ENCODE measurements around the gene MSH5. TPM values are rescaled to one million over a fixed set of nuclear protein-coding genes. Genes with fewer than 3 reads are reported as not detected.
A peak's percentile ranks its signal among the peaks of the same experiment; 100 is the strongest.
"Not testable (repeated sequence)": the region's sequence is repeated elsewhere in the genome, so short reads cannot be mapped to it uniquely, and the experiment has no call there.

MSH5 gene
- total and polyA plus RNA-seq, 7 donors: 1.4 to 3.0 (median 1.8) TPM

DNA sequence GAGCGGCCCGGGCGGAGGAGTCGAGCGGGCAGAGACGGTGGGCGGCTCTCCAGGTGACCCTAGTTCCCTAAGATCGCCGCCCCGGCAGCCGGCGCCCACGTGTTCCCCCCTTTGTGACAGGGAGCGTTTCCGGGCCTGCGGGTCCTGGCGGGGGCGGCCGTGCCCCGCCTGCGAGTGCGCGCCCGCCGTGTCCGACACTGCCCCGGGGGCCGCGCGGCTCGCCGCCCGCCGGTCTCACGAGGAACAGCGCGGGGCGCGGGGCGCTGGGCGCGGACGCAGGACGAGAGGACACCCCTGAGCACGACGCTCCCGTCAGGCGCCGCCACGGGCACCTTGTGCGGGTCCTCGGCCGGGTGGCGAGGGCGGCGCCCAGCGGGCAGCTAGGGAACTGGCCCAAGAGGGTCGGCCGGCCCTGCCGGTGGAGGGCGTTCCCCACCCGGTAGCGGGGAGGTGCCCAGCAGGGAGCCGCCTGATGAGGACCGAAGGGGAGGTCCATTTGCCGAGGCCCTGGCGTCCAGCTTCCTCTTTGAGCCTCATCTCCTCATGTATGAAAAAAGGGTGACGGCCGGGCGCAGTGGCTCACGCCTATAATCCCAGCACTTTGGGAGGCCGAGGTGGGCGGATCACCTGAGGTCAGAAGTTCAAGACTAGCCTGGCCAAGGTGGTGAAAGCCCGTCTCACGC, 56.0 kb downstream of the MSH5 start, which contains the start of gene VARS1:
VARS1 (minus strand) TSS at position 137 of the 683 bp plus-strand sequence. CDS start 535 bp downstream, outside the sequence.
- Histone ChIP-seq H3K36me3 (ENCODE audit: insufficient read depth in 1 of 2, low read depth in 1 of 2) (peaks cover 0 to 37% of the 10 kb centered on the region in 2 donors), H3K27me3 (ENCODE audit: insufficient read depth in 3 of 3, low read length in 2 of 3) (no peaks in the 10 kb centered on the region), H3K4me1 (peaks cover 24% of the 10 kb centered on the region), H3K27ac (peak within 1 kb of the TSS; percentile 94), H3K4me3 (peak within 1 kb of the TSS; percentile 81), H3K9me3 (no peaks in the 10 kb centered on the region)
- WGBS, 3 donors: 0 to 1% (median 0%) methylated on average over 49 to 75 of the region's 75 CpGs
- intact Hi-C loops (cut with DNase I): loop anchor here (2.0 to 5.0 kb wide), 2 partner anchors 31 to 37 kb away; partner anchors contain the start of gene HSPA1B (in 1 of the 2)
- ATAC-seq (peak; percentile 90 to 93 (median 92)), DNase-seq (peak; percentile 93 to 96)
- TF ChIP-seq, protein P1, sequence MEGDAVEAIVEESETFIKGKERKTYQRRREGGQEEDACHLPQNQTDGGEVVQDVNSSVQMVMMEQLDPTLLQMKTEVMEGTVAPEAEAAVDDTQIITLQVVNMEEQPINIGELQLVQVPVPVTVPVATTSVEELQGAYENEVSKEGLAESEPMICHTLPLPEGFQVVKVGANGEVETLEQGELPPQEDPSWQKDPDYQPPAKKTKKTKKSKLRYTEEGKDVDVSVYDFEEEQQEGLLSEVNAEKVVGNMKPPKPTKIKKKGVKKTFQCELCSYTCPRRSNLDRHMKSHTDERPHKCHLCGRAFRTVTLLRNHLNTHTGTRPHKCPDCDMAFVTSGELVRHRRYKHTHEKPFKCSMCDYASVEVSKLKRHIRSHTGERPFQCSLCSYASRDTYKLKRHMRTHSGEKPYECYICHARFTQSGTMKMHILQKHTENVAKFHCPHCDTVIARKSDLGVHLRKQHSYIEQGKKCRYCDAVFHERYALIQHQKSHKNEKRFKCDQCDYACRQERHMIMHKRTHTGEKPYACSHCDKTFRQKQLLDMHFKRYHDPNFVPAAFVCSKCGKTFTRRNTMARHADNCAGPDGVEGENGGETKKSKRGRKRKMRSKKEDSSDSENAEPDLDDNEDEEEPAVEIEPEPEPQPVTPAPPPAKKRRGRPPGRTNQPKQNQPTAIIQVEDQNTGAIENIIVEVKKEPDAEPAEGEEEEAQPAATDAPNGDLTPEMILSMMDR (IDR thresholded peaks at IDR 0.05): peak; percentile 80

DNA sequence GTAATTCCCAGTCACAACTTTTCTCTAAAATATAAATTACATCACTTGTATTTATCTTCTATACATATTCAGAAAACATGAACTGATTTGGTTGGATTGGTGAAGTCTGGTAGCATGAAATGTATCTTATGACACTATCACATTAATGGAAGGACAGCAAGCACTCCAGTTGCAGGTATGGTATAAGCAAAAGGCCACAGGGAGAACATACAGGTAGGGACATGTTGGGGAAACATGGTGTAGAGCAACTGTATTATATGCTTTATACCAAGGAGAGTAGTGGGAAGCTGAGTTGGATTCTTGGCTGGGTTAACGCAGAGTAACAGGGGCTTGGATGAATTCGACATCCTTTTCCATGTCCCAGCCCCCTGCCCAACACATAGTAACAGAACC, 57.2 kb downstream of the MSH5 start:
- Histone ChIP-seq H3K4me1 (peaks cover 24% of the 10 kb centered on the region), H3K36me3 (ENCODE audit: insufficient read depth in 1 of 2, low read depth in 1 of 2) (peaks cover 0 to 34% of the 10 kb centered on the region in 2 donors), H3K27ac (peak overlapping the region; percentile 94), H3K9me3 (no peaks in the 10 kb centered on the region), H3K27me3 (ENCODE audit: insufficient read depth in 3 of 3, low read length in 2 of 3) (no peaks in the 10 kb centered on the region), H3K4me3 (no peak overlapping the region)
- ATAC-seq: no peak
- TF ChIP-seq, protein P1 (IDR thresholded peaks at IDR 0.05): no peak
- 78 to 85% (median 81%) methylated on average over 2 of the region's 2 CpGs for WGBS, 3 donors
- DNase-seq: peak in 1 of 2 donors; percentile 18
- intact Hi-C loops (cut with DNase I): loop anchor here in 1 of 2 donors (5.0 kb wide), 1 partner anchor 35 kb away; no protein-coding TSS in a partner anchor

DNA sequence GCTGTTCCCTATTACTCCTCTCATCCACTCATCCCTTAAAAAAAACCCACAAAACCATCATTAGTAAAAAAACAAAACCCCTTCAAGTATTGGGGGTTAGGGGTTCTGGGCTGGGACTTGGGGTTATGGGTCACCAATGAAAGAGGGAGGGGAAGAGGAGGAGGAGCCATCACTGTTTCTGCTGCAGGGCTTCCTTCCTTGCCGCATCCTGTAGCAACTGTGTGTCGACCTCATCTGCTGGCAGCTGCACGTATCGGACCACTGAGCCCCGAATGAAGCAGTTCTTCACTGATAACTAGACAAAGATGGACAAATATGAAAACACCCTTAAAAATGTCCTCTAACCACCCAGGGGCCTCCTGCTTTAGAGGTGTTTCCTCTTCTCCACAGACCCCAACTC, 57.8 kb downstream of the MSH5 start:
- intact Hi-C loops (cut with DNase I): loop anchor here in 1 of 2 donors (5.0 kb wide), 1 partner anchor 35 kb away; no protein-coding TSS in a partner anchor
- peak overlapping the region; percentile 10 for H3K27ac ChIP-seq
- DNase-seq (peak in 1 of 2 donors; percentile 18), ATAC-seq (no peak)
- peaks cover 0 to 34% of the 10 kb centered on the region in 2 donors for H3K36me3 ChIP-seq (ENCODE audit: insufficient read depth in 1 of 2, low read depth in 1 of 2)
- H3K4me3 ChIP-seq: no peak overlapping the region
- TF ChIP-seq, protein P1 (IDR thresholded peaks at IDR 0.05): no peak
- peaks cover 24% of the 10 kb centered on the region for H3K4me1 ChIP-seq
- 54 to 58% (median 54%) methylated on average over 5 of the region's 5 CpGs for WGBS, 3 donors
- no peaks in the 10 kb centered on the region for H3K9me3 ChIP-seq
- no peaks in the 10 kb centered on the region for H3K27me3 ChIP-seq (ENCODE audit: insufficient read depth in 3 of 3, low read length in 2 of 3)

DNA sequence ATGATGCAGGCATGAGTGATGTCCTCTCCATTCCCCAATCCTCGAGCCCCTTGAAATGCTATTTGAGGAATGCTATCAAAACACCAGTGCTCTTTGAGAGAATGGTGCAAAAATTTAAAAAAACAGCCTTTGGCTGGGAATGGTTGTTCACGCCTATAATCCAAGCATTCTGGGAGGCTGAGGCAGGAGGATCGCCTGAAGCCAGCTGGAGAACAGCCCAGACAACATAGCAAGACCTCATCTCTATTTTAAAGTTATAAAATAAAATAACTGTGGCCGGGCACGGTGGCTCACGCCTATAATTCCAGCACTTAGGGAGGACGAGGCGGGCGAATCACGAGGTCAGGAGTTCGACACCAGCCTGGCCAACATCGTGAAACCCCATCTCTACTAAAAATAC, 60.0 kb downstream of the MSH5 start:
- 60 to 72% (median 65%) methylated on average over 12 of the region's 12 CpGs for WGBS, 3 donors
- TF ChIP-seq, protein P1 (IDR thresholded peaks at IDR 0.05): no peak
- Histone ChIP-seq H3K36me3 (ENCODE audit: insufficient read depth in 1 of 2, low read depth in 1 of 2) (peaks cover 0 to 42% of the 10 kb centered on the region in 2 donors), H3K9me3 (no peaks in the 10 kb centered on the region), H3K27me3 (ENCODE audit: insufficient read depth in 3 of 3, low read length in 2 of 3) (no peaks in the 10 kb centered on the region), H3K4me3 (no peak overlapping the region), H3K4me1 (peaks cover 17% of the 10 kb centered on the region), H3K27ac (peak overlapping the region; percentile 27)
- intact Hi-C loops (cut with DNase I): loop anchor here in 1 of 2 donors (5.0 kb wide), 1 partner anchor 33 kb away; no protein-coding TSS in a partner anchor
- no peak for ATAC-seq
- DNase-seq: no peak

DNA sequence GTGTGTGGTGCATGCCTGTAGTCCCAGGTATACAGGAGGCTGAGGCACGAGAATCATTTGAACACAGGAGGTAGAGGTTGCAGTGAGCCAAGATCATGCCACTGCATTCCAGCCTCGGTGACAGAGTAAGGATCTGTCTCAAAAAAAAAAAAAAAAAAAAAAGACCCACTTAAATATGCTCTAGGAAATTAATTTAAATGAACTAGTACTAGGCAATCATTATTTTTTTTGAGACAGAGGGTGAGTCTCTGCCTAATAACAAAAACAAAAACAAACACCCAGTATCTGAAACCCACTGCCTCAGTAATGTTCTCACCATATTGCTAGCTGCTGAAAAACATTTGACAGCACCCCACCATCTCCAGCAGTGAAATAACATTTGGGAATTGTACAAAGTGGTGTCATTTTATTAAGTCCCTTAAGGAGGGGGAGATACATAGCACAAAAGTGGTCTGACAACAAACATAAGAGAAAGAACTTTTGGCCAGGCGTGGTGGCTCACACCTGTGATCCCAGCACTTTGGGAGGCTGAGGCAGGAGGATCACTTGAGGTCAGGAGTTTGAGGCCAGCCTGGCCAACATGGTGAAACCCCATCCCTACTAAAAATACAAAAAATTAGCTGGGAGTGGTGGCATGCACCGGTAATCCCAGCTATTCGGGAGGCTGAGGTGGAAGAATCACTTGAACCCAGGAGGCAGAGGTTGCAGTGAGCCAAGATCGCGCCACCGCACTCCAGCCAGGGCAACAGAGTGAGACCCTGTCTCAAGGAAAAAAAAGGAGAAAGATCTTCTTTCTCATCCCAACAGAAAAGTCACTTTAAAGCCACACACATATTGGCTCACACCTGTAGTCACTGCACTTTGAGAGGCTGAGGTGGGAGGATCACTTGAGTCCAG, 61.5 kb downstream of the MSH5 start:
- DNase-seq; ATAC-seq; H3K9me3 ChIP-seq; H3K27ac ChIP-seq; H3K4me3 ChIP-seq; intact Hi-C loops (cut with DNase I); H3K27me3 ChIP-seq (ENCODE audit: insufficient read depth in 3 of 3, low read length in 2 of 3): not testable (repeated sequence)
- 87 to 90% (median 89%) methylated on average over 8 of the region's 8 CpGs for WGBS, 3 donors
- Histone ChIP-seq H3K4me1 (peaks cover 27% of the 10 kb centered on the region), H3K36me3 (ENCODE audit: insufficient read depth in 1 of 2, low read depth in 1 of 2) (peaks cover 0 to 42% of the 10 kb centered on the region in 2 donors)

Data from psoas muscle (tissue), 8 donors.